BJ (cell line): ENCODE measurements around the gene CALML6. TPM values are rescaled to one million over a fixed set of nuclear protein-coding genes. Genes with fewer than 3 reads are reported as not detected.

Experiments
- CTCF ChIA-PET: fragments of 350-600 bp; formaldehyde crosslinking; extraction: SDS; loops from one replicate; lab custom pipeline; 2021; ENCODE audit warnings: antibody characterized with exemption, inconsistent platforms; lab: Yijun Ruan, JAX
- POLR2A ChIA-PET: fragments of 300-600 bp; sonication (Branson Sonifier 250); formaldehyde crosslinking; extraction: SDS; loops from one replicate; lab custom pipeline; 2021; ENCODE audit warnings: antibody characterized with exemption; lab: Charles Lee
- DNase-seq: peaks from one replicate; pipeline ENCODE4 v3.0.0-alpha.2; 2011; ENCODE audit warnings: low read depth
- H3K27me3 ChIP-seq: 2 replicates; pipeline ENCODE4 v1.6.0; 2011; ENCODE audit warnings: low read length; ENCODE audit not compliant: control insufficient read depth, insufficient read depth
- H3K36me3 ChIP-seq: 2 replicates; pipeline ENCODE4 v1.5.1; 2011; ENCODE audit warnings: low read length; ENCODE audit not compliant: control insufficient read depth, insufficient read depth
- H3K4me3 ChIP-seq: 2 replicates; pipeline ENCODE4 v1.5.1; 2011; ENCODE audit warnings: low read depth, mild to moderate bottlenecking, control low read depth, low read length
- CTCF ChIP-seq: IDR thresholded peaks from 2 replicates; pipeline ENCODE4 v1.5.1; 2011; ENCODE audit warnings: low read depth, mild to moderate bottlenecking, control low read depth, inconsistent platforms, low read length, moderate library complexity; ENCODE audit not compliant: insufficient read depth
- polyA plus RNA-seq: library from polyadenylated mRNA; depleted of rRNA; stranded (reverse); fragments of >200 nt; gene quantifications from 2 replicates; pipeline ENCODE4 v1.2.3, GENCODE V29; 2011

The CALML6 gene
- polyA plus RNA-seq, 1 experiment = 0.31 TPM

- Histone ChIP-seq H3K27me3 (no peaks in the 10 kb centered on the region), H3K36me3 (no peaks in the 10 kb centered on the region), H3K4me3 (no peak overlapping the region)
- no peak for DNase-seq
- ChIA-PET CTCF (interaction anchor here (1.1 to 1.4 kb wide), 3 partner anchors 9 to 155 kb away, joined by 3 to 4 read pairs (median 3); no protein-coding TSS in a partner anchor), POLR2A (no interaction called here)
- no peak for TF ChIP-seq CTCF
Measured at GRCh38 chr1:1900883-1901640, 14.0 kb upstream of the CALML6 start.

GRCh38 chr1:1901641-1902294 lies 13.3 kb upstream of the CALML6 start:
- DNase-seq = no peak
- ChIA-PET CTCF (interaction anchor here (1.1 to 1.4 kb wide), 3 partner anchors 10 to 155 kb away, joined by 3 to 4 read pairs (median 3); no protein-coding TSS in a partner anchor), POLR2A (no interaction called here)
- TF ChIP-seq CTCF = no peak
- Histone ChIP-seq H3K4me3 (no peak overlapping the region), H3K36me3 (peaks cover 2% of the 10 kb centered on the region; the same call in 1 of the 2 replicates), H3K27me3 (no peaks in the 10 kb centered on the region)

- DNase-seq = no peak
- ChIA-PET CTCF (no interaction called here), POLR2A (no interaction called here)
- Histone ChIP-seq H3K36me3 (peaks cover 2% of the 10 kb centered on the region; the same call in 1 of the 2 replicates), H3K4me3 (no peak overlapping the region), H3K27me3 (no peaks in the 10 kb centered on the region)
- TF ChIP-seq CTCF = no peak
Measured at GRCh38 chr1:1903224-1903623, 11.8 kb upstream of the CALML6 start.

GRCh38 chr1:1906185-1907097 lies 8.6 kb upstream of the CALML6 start:
- no peak for DNase-seq
- peaks cover 2% of the 10 kb centered on the region; the same call in 1 of the 2 replicates for H3K36me3 ChIP-seq
- CTCF ChIA-PET = interaction anchor here (0.6 to 2.8 kb wide), 28 partner anchors 10 to 335 kb away, joined by 3 to 13 read pairs (median 4); no protein-coding TSS in a partner anchor
- H3K4me3 ChIP-seq = no peak overlapping the region
- H3K27me3 ChIP-seq = no peaks in the 10 kb centered on the region
- TF ChIP-seq CTCF = peak; percentile 97
- POLR2A ChIA-PET = no interaction called here
